ENCODE results near the gene FUT2.

DNA sequence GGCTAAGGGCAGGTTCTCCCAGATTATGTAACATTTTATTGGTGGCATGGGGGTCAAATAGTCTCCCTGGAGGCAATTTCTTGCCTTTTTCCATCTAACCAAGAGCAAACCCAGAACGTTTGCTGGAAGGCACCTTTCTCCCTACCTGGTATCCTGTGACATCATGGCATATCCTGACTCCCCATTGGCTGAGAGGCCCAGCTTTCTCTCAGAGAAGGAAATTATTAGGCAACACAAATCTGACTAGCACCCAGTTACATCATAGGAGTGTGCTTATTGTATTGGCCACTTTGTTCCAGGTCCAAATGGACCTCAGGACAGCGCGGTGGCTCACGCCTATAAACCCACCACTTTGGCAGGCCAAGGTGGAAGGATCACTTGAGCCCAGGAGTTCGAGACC, 36.0 kb upstream of the FUT2 start:
- TF ChIP-seq, protein P1, sequence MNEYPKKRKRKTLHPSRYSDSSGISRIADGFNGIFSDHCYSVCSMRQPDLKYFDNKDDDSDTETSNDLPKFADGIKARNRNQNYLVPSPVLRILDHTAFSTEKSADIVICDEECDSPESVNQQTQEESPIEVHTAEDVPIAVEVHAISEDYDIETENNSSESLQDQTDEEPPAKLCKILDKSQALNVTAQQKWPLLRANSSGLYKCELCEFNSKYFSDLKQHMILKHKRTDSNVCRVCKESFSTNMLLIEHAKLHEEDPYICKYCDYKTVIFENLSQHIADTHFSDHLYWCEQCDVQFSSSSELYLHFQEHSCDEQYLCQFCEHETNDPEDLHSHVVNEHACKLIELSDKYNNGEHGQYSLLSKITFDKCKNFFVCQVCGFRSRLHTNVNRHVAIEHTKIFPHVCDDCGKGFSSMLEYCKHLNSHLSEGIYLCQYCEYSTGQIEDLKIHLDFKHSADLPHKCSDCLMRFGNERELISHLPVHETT (tag by site-specific recombination; IDR thresholded peaks at IDR 0.05), result no peak
- TF ChIP-seq TSHZ1 (tag by site-specific recombination; IDR thresholded peaks at IDR 0.05; ENCODE audit: borderline replicate concordance) (no peak), INSM2 (tag by site-specific recombination; IDR thresholded peaks at IDR 0.05) (no peak), CTCF (tag by site-specific recombination; IDR thresholded peaks at IDR 0.05) (no peak), ZNF335 (tag by site-specific recombination; conservative IDR thresholded peaks at IDR 0.05) (no peak), ZNF221 (tag by site-specific recombination; IDR thresholded peaks at IDR 0.05; ENCODE audit: borderline replicate concordance) (no peak), KLF8 (tag by site-specific recombination; IDR thresholded peaks at IDR 0.05) (no peak)
- TF ChIP-seq, protein P2, sequence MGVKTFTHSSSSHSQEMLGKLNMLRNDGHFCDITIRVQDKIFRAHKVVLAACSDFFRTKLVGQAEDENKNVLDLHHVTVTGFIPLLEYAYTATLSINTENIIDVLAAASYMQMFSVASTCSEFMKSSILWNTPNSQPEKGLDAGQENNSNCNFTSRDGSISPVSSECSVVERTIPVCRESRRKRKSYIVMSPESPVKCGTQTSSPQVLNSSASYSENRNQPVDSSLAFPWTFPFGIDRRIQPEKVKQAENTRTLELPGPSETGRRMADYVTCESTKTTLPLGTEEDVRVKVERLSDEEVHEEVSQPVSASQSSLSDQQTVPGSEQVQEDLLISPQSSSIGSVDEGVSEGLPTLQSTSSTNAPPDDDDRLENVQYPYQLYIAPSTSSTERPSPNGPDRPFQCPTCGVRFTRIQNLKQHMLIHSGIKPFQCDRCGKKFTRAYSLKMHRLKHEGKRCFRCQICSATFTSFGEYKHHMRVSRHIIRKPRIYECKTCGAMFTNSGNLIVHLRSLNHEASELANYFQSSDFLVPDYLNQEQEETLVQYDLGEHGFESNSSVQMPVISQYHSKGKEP (tag by site-specific recombination; IDR thresholded peaks at IDR 0.05), result no peak
- TF ChIP-seq, protein P3, sequence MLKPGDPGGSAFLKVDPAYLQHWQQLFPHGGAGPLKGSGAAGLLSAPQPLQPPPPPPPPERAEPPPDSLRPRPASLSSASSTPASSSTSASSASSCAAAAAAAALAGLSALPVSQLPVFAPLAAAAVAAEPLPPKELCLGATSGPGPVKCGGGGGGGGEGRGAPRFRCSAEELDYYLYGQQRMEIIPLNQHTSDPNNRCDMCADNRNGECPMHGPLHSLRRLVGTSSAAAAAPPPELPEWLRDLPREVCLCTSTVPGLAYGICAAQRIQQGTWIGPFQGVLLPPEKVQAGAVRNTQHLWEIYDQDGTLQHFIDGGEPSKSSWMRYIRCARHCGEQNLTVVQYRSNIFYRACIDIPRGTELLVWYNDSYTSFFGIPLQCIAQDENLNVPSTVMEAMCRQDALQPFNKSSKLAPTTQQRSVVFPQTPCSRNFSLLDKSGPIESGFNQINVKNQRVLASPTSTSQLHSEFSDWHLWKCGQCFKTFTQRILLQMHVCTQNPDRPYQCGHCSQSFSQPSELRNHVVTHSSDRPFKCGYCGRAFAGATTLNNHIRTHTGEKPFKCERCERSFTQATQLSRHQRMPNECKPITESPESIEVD (tag by site-specific recombination; IDR thresholded peaks at IDR 0.05), result no peak

Data from HEK293 (cell line).